NCI-H226 (cell line): ENCODE results near the gene APLN.

Source experiments
- DNase-seq: peaks from one replicate; pipeline ENCODE4 v3.0.0-alpha.2; 2015

The APLN gene

DNA sequence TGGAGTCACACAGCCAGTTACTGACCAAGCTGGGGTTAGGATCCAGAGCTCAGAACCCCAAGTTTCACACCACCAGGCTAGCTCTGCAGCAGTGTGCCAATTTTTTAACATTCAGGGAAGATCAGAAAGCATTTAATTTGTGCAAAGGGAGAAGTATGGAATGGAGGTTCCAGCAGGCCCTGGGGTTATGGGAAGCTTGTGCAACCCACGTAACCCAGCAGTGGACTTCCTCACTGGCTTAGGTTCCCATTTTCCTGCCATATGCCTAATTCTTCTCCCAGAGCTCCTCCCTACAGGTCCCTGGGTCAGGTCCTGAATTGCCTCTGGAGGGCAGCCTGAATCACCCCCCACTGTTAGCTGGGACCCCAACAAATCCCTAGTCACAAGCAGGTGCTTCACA, 14.0 kb downstream of the APLN start:
- no peak for DNase-seq

DNA sequence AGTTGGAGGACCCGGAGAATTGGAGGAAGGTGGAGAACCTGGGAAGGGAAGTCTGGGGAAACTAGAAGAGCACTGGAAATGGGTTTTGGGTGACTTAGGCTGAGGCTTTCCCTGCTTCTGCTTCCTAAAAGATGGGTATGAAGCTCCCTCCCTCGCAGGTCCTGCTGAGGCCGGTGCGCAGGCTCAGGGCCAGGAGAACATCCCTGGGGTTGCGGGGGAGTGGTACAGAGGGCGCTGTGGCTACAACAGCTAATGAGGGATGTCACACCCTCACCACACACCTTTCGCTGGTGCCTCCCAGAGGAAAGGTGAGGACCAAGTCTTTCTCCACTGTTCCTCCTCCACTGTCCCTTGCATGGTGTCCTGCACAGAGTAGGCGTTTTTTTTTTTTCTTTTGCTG, 15.8 kb downstream of the APLN start:
- no peak for DNase-seq

GRCh38 chrX:129637217-129638109, 17.3 kb downstream of the APLN start:
- peak; percentile 17 for DNase-seq

GRCh38 chrX:129636175-129636681, 18.5 kb downstream of the APLN start:
- no peak for DNase-seq

GRCh38 chrX:129634541-129634940, 20.2 kb downstream of the APLN start:
- DNase-seq: no peak

DNA sequence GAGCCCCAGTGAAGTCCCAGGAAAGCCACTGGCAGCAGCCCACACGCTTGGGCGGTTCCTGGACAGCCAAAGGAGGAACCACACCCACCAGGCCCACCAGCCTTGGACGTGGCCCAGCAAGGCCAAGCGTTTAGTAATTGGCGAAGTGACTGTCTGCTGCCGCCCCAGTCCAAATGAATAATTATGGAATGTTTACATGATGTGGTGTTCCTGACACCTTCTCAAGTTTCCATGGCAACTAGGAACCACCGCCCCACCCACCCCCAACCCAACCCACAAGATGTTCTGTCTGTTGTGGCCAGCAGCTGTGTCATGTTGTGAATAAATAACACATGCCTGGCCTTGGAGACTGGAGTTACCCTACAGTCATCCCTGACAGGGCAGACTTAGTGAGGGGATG, 22.3 kb downstream of the APLN start:
- DNase-seq: no peak

DNA sequence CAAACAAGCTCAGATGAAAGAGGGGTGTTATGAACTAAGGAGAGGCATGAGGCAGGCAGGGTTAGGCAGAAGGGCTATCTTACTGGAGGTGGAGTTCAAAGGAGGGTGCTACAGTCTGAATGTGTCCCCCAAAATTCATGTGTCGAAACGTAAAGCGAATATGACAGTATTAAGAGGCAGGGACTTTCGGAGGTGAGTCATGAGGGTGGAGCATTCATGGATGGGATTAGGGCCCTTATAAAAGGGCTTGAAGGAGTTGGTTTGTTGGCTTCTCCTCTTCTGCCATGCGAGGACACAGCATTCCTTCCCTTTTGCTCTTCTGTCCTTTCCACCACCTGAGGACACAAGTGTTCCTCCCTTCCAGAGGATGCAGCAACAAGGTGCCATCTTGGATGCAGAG, 22.9 kb downstream of the APLN start:
- no peak for DNase-seq

GRCh38 chrX:129629837-129630236, 24.9 kb downstream of the APLN start:
- DNase-seq: no peak

GRCh38 chrX:129626026-129626425, 28.7 kb downstream of the APLN start:
- DNase-seq: no peak

- peak; percentile 92 for DNase-seq
These were observed 31.9 kb downstream of the APLN start for GRCh38 chrX:129622757-129623301.

GRCh38 chrX:129618997-129619396, 35.8 kb downstream of the APLN start:
- DNase-seq: no peak

GRCh38 chrX:129617420-129617819, 37.3 kb downstream of the APLN start:
- DNase-seq: no peak

GRCh38 chrX:129614481-129615255, 40.1 kb downstream of the APLN start:
- DNase-seq: no peak

GRCh38 chrX:129613596-129613995, 41.2 kb downstream of the APLN start:
- DNase-seq: no peak

GRCh38 chrX:129612396-129612795, 42.4 kb downstream of the APLN start:
- DNase-seq: no peak

GRCh38 chrX:129609395-129609794, 45.4 kb downstream of the APLN start:
- no peak for DNase-seq

DNA sequence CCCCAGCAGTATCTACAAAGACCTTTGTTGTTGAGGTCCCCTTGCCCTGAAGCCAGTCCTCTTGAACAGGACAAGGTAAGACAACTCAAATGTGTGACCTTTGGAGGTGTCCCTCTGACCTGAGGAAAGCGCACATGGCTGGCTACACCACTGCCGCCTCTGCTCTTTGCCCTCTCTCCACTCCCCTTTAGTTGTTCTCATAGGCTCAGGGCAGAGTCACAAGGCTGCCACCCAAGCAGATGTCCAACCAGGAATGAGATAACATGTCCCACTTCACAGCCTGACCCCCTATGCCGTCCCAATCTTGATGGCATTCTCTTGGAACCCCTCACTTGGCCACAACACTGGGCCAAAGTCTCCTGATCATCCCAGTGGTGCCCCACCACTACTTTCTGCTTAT, 46.3 kb downstream of the APLN start:
- DNase-seq: no peak

DNA sequence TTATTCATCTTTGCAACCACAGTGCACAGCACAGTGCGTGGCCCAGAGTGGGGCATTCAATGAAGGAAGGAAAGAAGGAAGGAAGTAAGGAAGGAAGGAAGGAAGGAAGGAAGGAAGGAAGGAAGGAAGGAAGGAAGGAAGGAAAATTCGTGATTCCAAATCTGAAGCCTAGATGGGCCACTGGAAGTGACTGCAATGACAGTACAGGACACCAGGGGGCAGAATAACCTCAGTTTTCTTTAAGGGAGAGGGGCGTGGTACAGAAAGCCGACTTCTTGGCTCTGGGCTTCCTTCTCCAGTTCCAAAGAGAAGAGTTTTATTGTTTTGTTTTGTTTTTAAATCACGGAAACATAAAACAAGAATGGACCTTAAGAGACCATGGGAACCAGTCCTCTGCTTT, 47.8 kb downstream of the APLN start:
- no peak for DNase-seq

DNA sequence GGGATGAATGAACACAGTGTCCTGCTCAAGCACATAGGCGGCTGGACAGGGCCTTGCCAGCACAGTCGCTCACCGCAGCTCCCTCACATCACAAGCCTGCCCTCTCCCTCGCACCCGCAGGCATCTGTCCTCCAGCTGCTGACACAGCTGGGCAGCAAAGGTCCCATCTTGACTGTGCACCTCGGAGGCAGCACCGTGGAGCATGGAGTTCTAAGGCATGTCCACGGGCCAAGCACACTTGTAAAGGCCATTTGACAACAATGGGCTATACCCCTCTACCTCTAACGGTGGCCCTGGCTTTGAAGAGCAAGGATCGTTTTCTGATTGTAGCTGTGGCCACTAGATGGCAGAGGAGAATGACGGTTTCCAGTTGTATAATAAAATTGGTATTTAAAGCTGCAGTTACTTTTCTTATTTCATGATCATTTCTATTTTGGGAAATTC, 53.8 kb downstream of the APLN start:
- no peak for DNase-seq

GRCh38 chrX:129599996-129600395, 54.8 kb downstream of the APLN start:
- no peak for DNase-seq

DNA sequence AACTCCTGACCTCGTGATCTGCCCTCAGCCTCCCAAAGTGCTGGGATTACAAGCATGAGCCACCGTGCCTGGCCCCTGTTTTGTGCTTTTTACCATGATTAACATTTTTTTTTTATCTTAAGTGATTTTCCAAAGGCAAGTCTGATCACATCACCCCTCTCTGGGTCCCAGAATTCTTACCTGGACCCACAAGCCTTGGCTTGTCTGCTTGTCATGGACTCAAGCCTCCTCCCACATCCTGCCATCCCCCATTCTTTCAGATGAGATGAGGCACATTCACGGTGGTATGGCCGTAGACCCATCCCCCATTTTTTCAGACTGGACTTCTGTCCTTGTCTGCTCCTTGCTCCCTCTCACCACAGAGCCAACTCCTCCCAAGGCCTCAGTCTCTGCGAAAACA, 55.3 kb downstream of the APLN start:
- no peak for DNase-seq

DNA sequence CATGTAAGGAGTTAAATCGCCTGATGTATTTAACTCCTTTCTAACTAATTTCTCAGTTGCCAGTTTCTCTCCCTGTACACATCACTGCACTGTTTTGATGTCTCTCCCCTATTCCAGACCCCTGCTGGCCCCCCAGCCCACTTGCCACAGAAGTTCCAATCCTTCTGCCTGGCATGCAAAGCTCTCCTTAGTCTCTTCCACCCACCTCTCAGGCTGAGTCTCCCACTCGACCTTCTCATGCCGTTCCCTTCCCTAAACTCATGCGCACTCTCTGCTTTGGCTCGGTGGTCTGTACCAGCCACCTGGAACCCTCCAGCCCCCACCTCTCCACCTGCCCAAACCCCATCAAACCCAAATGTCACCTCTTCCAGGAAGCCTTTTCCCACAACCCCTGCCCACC, 56.9 kb downstream of the APLN start:
- no peak for DNase-seq

DNA sequence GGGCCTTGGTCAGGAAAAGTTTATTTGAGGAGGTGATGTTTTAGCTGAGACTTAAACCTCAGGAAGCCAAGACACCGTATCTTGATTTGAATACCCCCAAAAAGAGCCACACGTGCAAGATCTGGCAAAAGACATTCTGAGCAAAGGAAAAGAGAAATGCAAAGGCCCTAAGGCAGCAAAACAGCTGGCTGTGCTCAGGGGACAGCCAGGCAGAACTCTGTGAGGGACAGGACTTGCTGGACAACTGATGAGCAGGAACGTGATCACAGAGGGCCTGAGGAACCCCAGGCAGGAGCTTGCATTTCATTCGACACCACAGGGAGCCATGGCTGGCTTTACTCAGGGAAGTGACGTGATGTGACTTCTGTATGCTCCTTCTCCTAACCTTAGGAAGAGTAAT, 58.7 kb downstream of the APLN start:
- DNase-seq: no peak
